ENCODE measurements around the gene HMG20B. TPM values are rescaled to one million over a fixed set of nuclear protein-coding genes. Genes with fewer than 3 reads are reported as not detected.

HMG20B gene
- total RNA-seq, 2 experiments from 2014 or later = 45.0 to 51.2 TPM

- no peak for DNase-seq
- Mint-ChIP-seq H3K9me3 (ENCODE audit: insufficient read depth) (no peaks in the 10 kb centered on the region), H3K4me1 (ENCODE audit: low read depth) (peaks cover 27% of the 10 kb centered on the region), H3K27ac (no peak overlapping the region), H3K27me3 (ENCODE audit: low read depth) (no peaks in the 10 kb centered on the region), H3K36me3 (ENCODE audit: low read depth) (peaks cover 20% of the 10 kb centered on the region), H3K4me3 (no peak overlapping the region)
- CTCF ChIA-PET = no interaction called here
- ATAC-seq = no peak
- POLR2A ChIA-PET = no interaction called here
Measured at GRCh38 chr19:3549816-3550215, 22.9 kb upstream of the HMG20B start.

- DNase-seq (no peak), ATAC-seq (no peak)
- Mint-ChIP-seq H3K9me3 (ENCODE audit: insufficient read depth) (no peaks in the 10 kb centered on the region), H3K27ac (peak overlapping the region; percentile 70), H3K36me3 (ENCODE audit: low read depth) (peaks cover 11% of the 10 kb centered on the region), H3K27me3 (ENCODE audit: low read depth) (no peaks in the 10 kb centered on the region), H3K4me3 (no peak overlapping the region), H3K4me1 (ENCODE audit: low read depth) (peaks cover 35% of the 10 kb centered on the region)
- CTCF ChIA-PET = no interaction called here
- POLR2A ChIA-PET = no interaction called here
Measured at GRCh38 chr19:3550947-3551791, 21.6 kb upstream of the HMG20B start.

GRCh38 chr19:3551792-3552095 is 21.0 kb upstream of the HMG20B start:
- POLR2A ChIA-PET = no interaction called here
- peak overlapping the region; percentile 70 for H3K27ac Mint-ChIP-seq
- CTCF ChIA-PET = no interaction called here
- H3K4me3 Mint-ChIP-seq = no peak overlapping the region
- no peaks in the 10 kb centered on the region for H3K27me3 Mint-ChIP-seq (ENCODE audit: low read depth)
- no peak for ATAC-seq
- DNase-seq = no peak
- H3K9me3 Mint-ChIP-seq (ENCODE audit: insufficient read depth) = no peaks in the 10 kb centered on the region
- H3K36me3 Mint-ChIP-seq (ENCODE audit: low read depth) = peaks cover 11% of the 10 kb centered on the region
- H3K4me1 Mint-ChIP-seq (ENCODE audit: low read depth) = peaks cover 41% of the 10 kb centered on the region

- ChIA-PET CTCF (interaction anchor here (0.7 to 2.2 kb wide), 3 partner anchors 9 to 451 kb away, joined by 3 to 22 read pairs (median 3); no protein-coding TSS in a partner anchor), POLR2A (interaction anchor here (0.6 kb wide), 1 partner anchor 13 kb away, joined by 4 read pairs; no protein-coding TSS in a partner anchor)
- no peaks in the 10 kb centered on the region for H3K27me3 Mint-ChIP-seq (ENCODE audit: low read depth)
- peak overlapping the region; percentile 94 for H3K27ac Mint-ChIP-seq
- peak; percentile 62 for DNase-seq
- H3K4me1 Mint-ChIP-seq (ENCODE audit: low read depth) = peaks cover 51% of the 10 kb centered on the region
- H3K9me3 Mint-ChIP-seq (ENCODE audit: insufficient read depth) = no peaks in the 10 kb centered on the region
- H3K4me3 Mint-ChIP-seq = peak overlapping the region; percentile 63
- H3K36me3 Mint-ChIP-seq (ENCODE audit: low read depth) = peaks cover 7% of the 10 kb centered on the region
- peak; percentile 20 for ATAC-seq
Measured at GRCh38 chr19:3554254-3555083, 18.3 kb upstream of the HMG20B start.

GRCh38 chr19:3555653-3556422 is 16.9 kb upstream of the HMG20B start:
- Mint-ChIP-seq H3K27ac (peak overlapping the region; percentile 91), H3K27me3 (ENCODE audit: low read depth) (no peaks in the 10 kb centered on the region), H3K4me1 (ENCODE audit: low read depth) (peaks cover 50% of the 10 kb centered on the region), H3K4me3 (peak overlapping the region; percentile 94), H3K36me3 (ENCODE audit: low read depth) (peaks cover 3% of the 10 kb centered on the region), H3K9me3 (ENCODE audit: insufficient read depth) (no peaks in the 10 kb centered on the region)
- CTCF ChIA-PET = interaction anchor here (0.8 to 3.4 kb wide), 6 partner anchors 9 to 55 kb away, joined by 3 to 32 read pairs (median 4); partner anchors contain the start of genes GIPC3 and HMG20B
- no peak for DNase-seq
- POLR2A ChIA-PET = interaction anchor here (0.5 to 1.5 kb wide), 4 partner anchors 10 to 691 kb away, joined by 3 to 8 read pairs (median 6); partner anchors contain the start of gene YJU2
- ATAC-seq = no peak

GRCh38 chr19:3556423-3556977 is 16.2 kb upstream of the HMG20B start:
- ChIA-PET CTCF (interaction anchor here (1.0 to 3.4 kb wide), 4 partner anchors 10 to 29 kb away, joined by 3 to 32 read pairs (median 4); partner anchors contain the start of genes GIPC3 and HMG20B), POLR2A (interaction anchor here (0.5 to 1.5 kb wide), 6 partner anchors 10 to 690 kb away, joined by 3 to 8 read pairs (median 4); partner anchors contain the start of genes DAPK3 and YJU2)
- H3K4me1 Mint-ChIP-seq (ENCODE audit: low read depth) = peaks cover 47% of the 10 kb centered on the region
- no peaks in the 10 kb centered on the region for H3K9me3 Mint-ChIP-seq (ENCODE audit: insufficient read depth)
- no peaks in the 10 kb centered on the region for H3K27me3 Mint-ChIP-seq (ENCODE audit: low read depth)
- H3K36me3 Mint-ChIP-seq (ENCODE audit: low read depth) = peaks cover 2% of the 10 kb centered on the region
- no peak for ATAC-seq
- H3K4me3 Mint-ChIP-seq = peak overlapping the region; percentile 94
- no peak for DNase-seq
- H3K27ac Mint-ChIP-seq = peak overlapping the region; percentile 91

- Mint-ChIP-seq H3K27ac (peak overlapping the region; percentile 91), H3K4me1 (ENCODE audit: low read depth) (peaks cover 43% of the 10 kb centered on the region), H3K27me3 (ENCODE audit: low read depth) (no peaks in the 10 kb centered on the region), H3K9me3 (ENCODE audit: insufficient read depth) (no peaks in the 10 kb centered on the region), H3K36me3 (ENCODE audit: low read depth) (peaks cover 2% of the 10 kb centered on the region), H3K4me3 (peak overlapping the region; percentile 94)
- DNase-seq = peak; percentile 69
- peak; percentile 39 for ATAC-seq
- CTCF ChIA-PET = interaction anchor here (1.0 to 3.4 kb wide), 4 partner anchors 10 to 87 kb away, joined by 3 to 32 read pairs (median 4); partner anchors contain the start of genes GIPC3 and HMG20B
- POLR2A ChIA-PET = interaction anchor here (0.6 to 1.5 kb wide), 5 partner anchors 9 to 690 kb away, joined by 3 to 8 read pairs (median 6); partner anchors contain the start of genes DAPK3 and YJU2
Measured at GRCh38 chr19:3556978-3557460, 15.7 kb upstream of the HMG20B start.

- Mint-ChIP-seq H3K27ac (peak within 1 kb of the TSS; percentile 91), H3K27me3 (ENCODE audit: low read depth) (no peaks in the 10 kb centered on the region), H3K36me3 (ENCODE audit: low read depth) (peaks cover 2% of the 10 kb centered on the region), H3K4me3 (peak within 1 kb of the TSS; percentile 94), H3K4me1 (ENCODE audit: low read depth) (peaks cover 41% of the 10 kb centered on the region), H3K9me3 (ENCODE audit: insufficient read depth) (no peaks in the 10 kb centered on the region)
- POLR2A ChIA-PET = interaction anchor here (0.9 to 1.6 kb wide), 5 partner anchors 10 to 205 kb away, joined by 3 to 6 read pairs (median 3); partner anchors contain the start of gene MRPL54
- peak; percentile 96 for DNase-seq
- ATAC-seq = peak; percentile 93
- CTCF ChIA-PET = interaction anchor here (1.0 to 3.4 kb wide), 3 partner anchors 11 to 88 kb away, joined by 3 to 32 read pairs (median 4); partner anchors contain the start of gene HMG20B
Measured at GRCh38 chr19:3557461-3558248, 15.1 kb upstream of the HMG20B start, which contains the start of gene MFSD12. TSS of gene MFSD12 (minus strand) at chr19:3557586. CDS start at chr19:3557403, 183 bp downstream.

- CTCF ChIA-PET = no interaction called here
- Mint-ChIP-seq H3K4me1 (ENCODE audit: low read depth) (no peaks in the 10 kb centered on the region), H3K36me3 (ENCODE audit: low read depth) (no peaks in the 10 kb centered on the region), H3K4me3 (no peak overlapping the region), H3K27me3 (ENCODE audit: low read depth) (no peaks in the 10 kb centered on the region), H3K9me3 (ENCODE audit: insufficient read depth) (no peaks in the 10 kb centered on the region), H3K27ac (no peak overlapping the region)
- POLR2A ChIA-PET = no interaction called here
- no peak for ATAC-seq
- DNase-seq = no peak
Measured at GRCh38 chr19:3563709-3564524, 8.8 kb upstream of the HMG20B start.

Data from activated CD8-positive, alpha-beta T cell treated with anti-CD3 and anti-CD28 coated beads, Interleukin-2, amount 10 ng/mL, durations not matched to agents 7 days and 5 days (primary cell).